Effector memory CD4-positive, alpha-beta T cell (primary cell): ENCODE data around the gene QSOX1.

Source experiments
- DNase-seq, 3 donors: peaks; one replicate each; pipeline ENCODE4 v3.0.0-alpha.2; 2020
- H3K27ac ChIP-seq: 2 replicates; pipeline ENCODE4 v1.7.0; 2013; ENCODE audit warnings: mild to moderate bottlenecking, low read length, moderate library complexity; ENCODE audit not compliant: insufficient read depth, poor library complexity, severe bottlenecking
- H3K27me3 ChIP-seq: replicated peaks from 2 replicates; pipeline ENCODE4 v1.7.0; 2013; ENCODE audit warnings: mild to moderate bottlenecking, low read length; ENCODE audit not compliant: insufficient read depth, control insufficient read depth, poor library complexity, severe bottlenecking
- H3K36me3 ChIP-seq: 2 replicates; pipeline ENCODE4 v1.7.0; 2013; ENCODE audit warnings: mild to moderate bottlenecking, low read length, moderate library complexity; ENCODE audit not compliant: control insufficient read depth, insufficient read depth
- H3K4me1 ChIP-seq: 2 replicates; pipeline ENCODE4 v1.7.0; 2013; ENCODE audit warnings: low read length, mild to moderate bottlenecking; ENCODE audit not compliant: control insufficient read depth, insufficient read depth, poor library complexity, severe bottlenecking
- H3K4me3 ChIP-seq: 2 replicates; pipeline ENCODE4 v1.7.0; 2013; ENCODE audit warnings: low read length, low read depth, mild to moderate bottlenecking; ENCODE audit not compliant: insufficient read depth, poor library complexity, severe bottlenecking
- H3K9me3 ChIP-seq: 2 replicates; pipeline ENCODE4 v1.7.0; 2013; ENCODE audit warnings: mild to moderate bottlenecking, low read length, moderate library complexity; ENCODE audit not compliant: control insufficient read depth

Gene QSOX1

GRCh38 chr1:180237869-180238476, 83.3 kb downstream of the QSOX1 start:
- H3K36me3 ChIP-seq = no peaks in the 10 kb centered on the region
- H3K27ac ChIP-seq = no peak overlapping the region
- peaks cover 47% of the 10 kb centered on the region for H3K27me3 ChIP-seq
- H3K4me1 ChIP-seq = peaks cover 17% of the 10 kb centered on the region
- H3K9me3 ChIP-seq = no peaks in the 10 kb centered on the region
- DNase-seq = no peak
- no peak overlapping the region for H3K4me3 ChIP-seq

- no peak for DNase-seq
- H3K27ac ChIP-seq = no peak overlapping the region
- H3K36me3 ChIP-seq = no peaks in the 10 kb centered on the region
- H3K4me3 ChIP-seq = no peak overlapping the region
- peaks cover 15% of the 10 kb centered on the region for H3K4me1 ChIP-seq
- peaks cover 40% of the 10 kb centered on the region for H3K27me3 ChIP-seq
- no peaks in the 10 kb centered on the region for H3K9me3 ChIP-seq
Observed at GRCh38 chr1:180238675-180239074, 84.0 kb downstream of the QSOX1 start.

- DNase-seq = no peak
- H3K27ac ChIP-seq = no peak overlapping the region
- H3K9me3 ChIP-seq = no peaks in the 10 kb centered on the region
- peaks cover 13% of the 10 kb centered on the region for H3K4me1 ChIP-seq
- peaks cover 36% of the 10 kb centered on the region for H3K27me3 ChIP-seq
- no peak overlapping the region for H3K4me3 ChIP-seq
- H3K36me3 ChIP-seq = no peaks in the 10 kb centered on the region
Observed at GRCh38 chr1:180239145-180240096, 84.8 kb downstream of the QSOX1 start.

- DNase-seq = no peak
- H3K27me3 ChIP-seq = peaks cover 13% of the 10 kb centered on the region
- H3K9me3 ChIP-seq = no peaks in the 10 kb centered on the region
- no peak overlapping the region for H3K27ac ChIP-seq
- no peak overlapping the region for H3K4me3 ChIP-seq
- H3K4me1 ChIP-seq = no peaks in the 10 kb centered on the region
- no peaks in the 10 kb centered on the region for H3K36me3 ChIP-seq
Observed at GRCh38 chr1:180241716-180242544, 87.3 kb downstream of the QSOX1 start.

- Histone ChIP-seq H3K4me1 (no peaks in the 10 kb centered on the region), H3K27me3 (peaks cover 5% of the 10 kb centered on the region), H3K36me3 (no peaks in the 10 kb centered on the region), H3K27ac (no peak overlapping the region), H3K4me3 (no peak overlapping the region), H3K9me3 (no peaks in the 10 kb centered on the region)
- DNase-seq = no peak
Observed at GRCh38 chr1:180243517-180244221, 89.0 kb downstream of the QSOX1 start.

- Histone ChIP-seq H3K4me1 (no peaks in the 10 kb centered on the region), H3K36me3 (no peaks in the 10 kb centered on the region), H3K9me3 (no peaks in the 10 kb centered on the region), H3K4me3 (no peak overlapping the region), H3K27me3 (peaks cover 4% of the 10 kb centered on the region), H3K27ac (no peak overlapping the region)
- DNase-seq = no peak
Observed at GRCh38 chr1:180244840-180245239, 90.2 kb downstream of the QSOX1 start.

- H3K4me3 ChIP-seq = no peak overlapping the region
- no peak for DNase-seq
- no peaks in the 10 kb centered on the region for H3K9me3 ChIP-seq
- no peaks in the 10 kb centered on the region for H3K4me1 ChIP-seq
- peaks cover 4% of the 10 kb centered on the region for H3K27me3 ChIP-seq
- H3K36me3 ChIP-seq = no peaks in the 10 kb centered on the region
- H3K27ac ChIP-seq = no peak overlapping the region
Observed at GRCh38 chr1:180246579-180246978, 91.9 kb downstream of the QSOX1 start.

- H3K4me3 ChIP-seq = no peak overlapping the region
- peaks cover 4% of the 10 kb centered on the region for H3K27me3 ChIP-seq
- no peaks in the 10 kb centered on the region for H3K9me3 ChIP-seq
- H3K4me1 ChIP-seq = no peaks in the 10 kb centered on the region
- no peak for DNase-seq
- H3K36me3 ChIP-seq = no peaks in the 10 kb centered on the region
- H3K27ac ChIP-seq = no peak overlapping the region
Observed at GRCh38 chr1:180247061-180247460, 92.4 kb downstream of the QSOX1 start.

- no peaks in the 10 kb centered on the region for H3K4me1 ChIP-seq
- no peak for DNase-seq
- no peaks in the 10 kb centered on the region for H3K9me3 ChIP-seq
- no peak overlapping the region for H3K4me3 ChIP-seq
- peaks cover 5% of the 10 kb centered on the region for H3K27me3 ChIP-seq
- no peaks in the 10 kb centered on the region for H3K36me3 ChIP-seq
- no peak overlapping the region for H3K27ac ChIP-seq
Observed at GRCh38 chr1:180247580-180247979, 92.9 kb downstream of the QSOX1 start.
